DLD1 (cell line): ENCODE results near the gene RAB30.

Experiments used
- in situ Hi-C: cut with HindIII; loops from 2 replicates; pipeline ENCODE4 v1.10.0; 2017; ENCODE audit warnings: low sequenced_read_pairs

Gene RAB30

GRCh38 chr11:83041126-83041525 is 30.6 kb downstream of the RAB30 start:
- in situ Hi-C loops, result no loop called here

DNA sequence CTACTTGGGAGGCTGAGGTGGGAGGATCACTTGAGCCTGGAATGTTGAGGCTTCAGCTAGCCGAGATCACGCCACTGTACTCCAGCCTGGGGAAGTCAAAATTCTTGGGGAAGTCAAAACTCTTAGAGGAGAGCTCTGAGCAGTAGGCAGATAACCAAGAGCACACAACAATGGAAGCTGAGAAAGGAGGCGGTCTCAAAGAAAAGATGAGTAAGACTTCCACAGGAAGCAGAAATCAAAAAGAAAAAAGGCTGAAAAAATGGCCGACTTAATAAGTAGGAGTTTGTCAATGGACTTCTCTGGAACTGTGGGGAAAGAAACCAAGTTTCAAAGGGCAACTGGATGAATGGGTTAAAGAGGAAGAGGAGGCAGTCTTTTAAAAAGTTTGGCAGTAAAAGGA is 32.1 kb downstream of the RAB30 start:
- in situ Hi-C loops, result no loop called here

- in situ Hi-C loops, result no loop called here
Measured at GRCh38 chr11:83037877-83038276, 33.8 kb downstream of the RAB30 start.

DNA sequence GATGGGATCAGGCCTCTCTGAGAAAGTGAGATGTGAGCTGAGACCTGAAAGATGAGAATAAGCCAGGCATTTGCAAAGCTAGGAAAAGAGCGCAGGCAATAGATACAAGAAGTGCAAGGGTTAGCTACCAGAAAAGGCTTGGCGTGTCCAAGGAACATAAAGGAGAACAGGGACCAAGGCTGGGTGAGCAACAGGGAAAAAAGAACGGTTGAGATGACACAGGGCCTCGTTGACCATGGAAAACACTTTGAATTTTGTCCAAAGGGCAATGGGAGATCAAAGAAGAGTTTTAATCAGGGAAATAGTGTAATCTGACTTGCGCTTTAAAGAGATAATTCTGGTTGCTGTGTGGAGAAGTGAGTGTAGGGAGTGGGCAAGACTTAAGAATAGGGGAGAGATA is 35.0 kb downstream of the RAB30 start:
- in situ Hi-C loops, result no loop called here

DNA sequence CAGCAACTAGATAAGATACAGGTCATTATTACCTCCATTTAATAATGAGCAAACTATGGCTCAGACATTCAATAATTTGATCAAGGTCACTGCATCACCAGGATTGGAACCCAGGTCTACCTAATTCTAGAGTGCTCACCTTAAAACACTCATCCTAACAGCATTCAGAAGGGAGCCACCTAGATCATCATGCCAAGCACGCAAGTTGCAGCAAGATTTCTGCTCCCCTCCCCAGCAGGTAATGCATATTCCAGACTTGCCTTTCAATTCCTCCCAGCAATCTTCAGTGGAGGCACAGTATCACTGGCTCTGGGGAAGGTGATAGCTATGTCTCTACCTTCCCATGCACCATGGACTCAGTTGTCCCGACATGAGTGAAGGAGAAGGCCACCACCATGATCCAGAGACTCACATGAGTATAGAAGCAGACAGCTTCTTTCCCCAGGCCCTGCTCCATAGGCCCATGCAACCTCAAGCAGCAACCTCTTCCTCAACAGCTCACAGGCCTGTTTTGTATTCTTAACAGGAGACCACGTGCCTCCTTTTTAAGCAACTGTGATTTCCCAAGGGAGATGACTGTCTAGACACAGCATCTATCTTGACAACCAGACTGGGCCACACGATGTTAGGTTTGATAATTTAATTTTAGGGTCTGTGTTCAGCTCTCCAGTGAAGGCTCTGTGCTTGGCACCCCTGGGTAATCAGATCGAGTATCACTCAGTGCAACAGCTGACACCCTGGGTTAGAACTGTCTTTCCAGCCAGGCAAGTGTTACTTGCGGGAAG is 36.4 kb downstream of the RAB30 start:
- in situ Hi-C loops, result no loop called here

- in situ Hi-C loops, result no loop called here
Measured at GRCh38 chr11:83034673-83035014, 37.1 kb downstream of the RAB30 start.

DNA sequence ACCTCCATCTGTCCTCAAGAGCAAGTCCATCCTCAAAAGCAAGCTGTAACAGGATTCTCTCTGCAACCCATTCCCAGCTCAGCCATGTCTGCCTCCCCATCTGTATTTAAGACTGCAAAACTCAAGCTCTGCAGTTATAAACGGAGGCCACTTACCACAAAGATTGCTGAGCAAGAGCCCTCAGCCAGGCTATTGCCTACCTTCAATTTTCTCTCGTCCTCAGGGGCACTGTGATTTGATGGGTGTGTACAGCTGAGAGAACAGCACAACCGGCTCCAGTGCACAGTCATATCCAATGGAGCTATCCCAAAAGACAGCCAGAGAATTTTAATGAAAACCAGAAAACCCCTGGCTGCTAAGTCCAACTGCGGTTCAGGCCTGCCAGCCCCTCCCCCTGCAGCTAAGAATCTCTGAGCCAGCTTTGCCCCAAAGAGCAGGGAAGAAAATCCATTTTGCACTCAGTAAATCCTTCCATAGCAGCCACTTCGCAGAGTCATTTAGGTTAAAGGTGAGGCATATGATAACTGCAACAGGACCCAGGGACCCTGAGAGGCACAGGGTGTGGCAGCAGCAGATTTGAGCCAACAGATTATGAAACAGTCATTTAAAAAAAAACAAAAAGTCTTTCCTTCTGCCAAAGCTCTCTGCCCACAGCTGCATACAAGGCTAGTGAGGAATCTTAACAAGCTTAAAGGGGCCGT is 37.6 kb downstream of the RAB30 start:
- in situ Hi-C loops, result no loop called here

GRCh38 chr11:83033371-83033770 is 38.3 kb downstream of the RAB30 start:
- in situ Hi-C loops, result no loop called here

GRCh38 chr11:83031127-83031526 is 40.6 kb downstream of the RAB30 start:
- in situ Hi-C loops, result no loop called here

DNA sequence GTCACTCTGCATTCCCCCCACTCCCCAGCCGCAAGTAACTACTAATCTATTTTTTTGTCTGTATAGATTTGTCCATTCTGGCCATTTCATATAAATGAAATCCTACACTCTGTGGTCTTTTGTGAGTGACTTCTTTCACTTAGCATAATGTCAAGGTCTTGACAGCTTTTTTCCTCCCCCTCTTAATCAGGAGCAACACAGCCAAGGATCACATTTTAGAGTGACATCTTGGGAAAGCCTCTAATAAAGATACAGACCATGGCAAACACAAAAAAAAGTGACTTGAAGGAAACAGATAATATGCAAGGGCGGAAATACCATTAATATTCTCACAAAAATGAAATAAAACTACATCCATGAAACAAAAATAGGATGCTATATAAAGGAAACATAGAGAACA is 43.9 kb downstream of the RAB30 start:
- in situ Hi-C loops, result no loop called here

DNA sequence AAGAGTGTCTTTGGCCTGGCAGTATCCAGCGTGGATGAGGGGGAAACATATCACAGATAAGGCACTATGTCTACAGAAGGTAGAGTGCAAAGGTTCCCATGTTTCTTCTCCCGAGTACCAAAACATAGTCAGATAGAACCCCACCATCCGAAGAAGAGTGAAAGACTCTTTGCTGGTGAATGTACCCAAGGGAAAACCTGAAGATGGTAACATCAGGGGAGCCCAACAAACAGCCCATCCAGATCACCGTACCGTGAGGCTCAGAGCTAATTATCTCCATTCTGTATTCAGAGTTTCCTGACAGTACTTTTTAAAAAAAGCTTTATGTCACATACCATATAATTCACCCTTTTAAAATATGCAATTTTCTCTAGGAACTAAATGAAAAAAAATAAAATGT is 44.4 kb downstream of the RAB30 start:
- in situ Hi-C loops, result no loop called here

GRCh38 chr11:83026229-83026628 is 45.5 kb downstream of the RAB30 start:
- in situ Hi-C loops, result no loop called here

- in situ Hi-C loops, result no loop called here
Measured at GRCh38 chr11:83025267-83025704, 46.4 kb downstream of the RAB30 start.

DNA sequence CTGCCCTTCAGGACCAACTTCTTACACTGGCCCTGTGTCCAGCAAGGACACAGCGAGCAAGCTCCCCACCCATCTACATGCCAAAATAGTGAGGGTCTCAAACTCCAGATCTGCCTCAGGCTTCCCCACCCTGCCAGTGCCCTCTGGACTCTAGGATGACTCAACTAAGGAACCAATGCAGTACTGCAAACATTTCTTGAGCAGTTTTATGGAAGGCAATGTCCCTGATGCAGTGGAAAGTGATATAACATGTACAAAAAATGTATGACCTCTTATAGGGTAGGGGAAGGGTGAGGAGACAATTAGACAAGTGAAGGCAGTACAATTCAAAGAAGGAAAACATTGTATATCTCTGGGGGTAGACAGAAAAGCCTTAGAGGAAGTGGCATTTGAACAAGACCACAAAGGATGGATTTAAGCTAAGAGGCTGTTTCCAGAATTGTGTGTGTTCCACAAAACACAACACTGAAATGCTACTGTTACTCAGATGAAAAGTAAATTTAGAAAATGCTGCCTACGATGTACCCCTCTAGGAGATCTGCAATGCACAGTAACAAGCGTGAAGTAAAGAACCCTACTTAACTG is 47.3 kb downstream of the RAB30 start:
- in situ Hi-C loops, result no loop called here

DNA sequence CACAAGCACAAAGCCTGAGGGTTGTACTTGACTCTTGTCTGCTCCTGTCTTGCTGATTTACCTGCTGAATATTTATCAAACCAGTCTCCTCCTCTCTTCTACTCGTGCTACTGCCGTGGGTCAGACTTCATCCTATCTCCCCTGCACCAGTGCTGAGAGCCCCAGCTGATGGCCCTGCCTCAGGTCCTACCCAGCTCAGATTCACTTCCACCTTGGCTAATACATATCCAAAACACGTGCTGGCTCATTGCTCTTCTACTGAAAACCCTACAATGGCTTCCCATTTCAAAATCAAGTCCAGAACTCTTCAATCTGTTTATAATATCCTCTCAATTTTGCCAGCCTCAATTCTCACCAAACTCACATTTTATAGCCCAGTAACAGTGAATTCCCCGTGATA is 48.3 kb downstream of the RAB30 start:
- in situ Hi-C loops, result no loop called here

- in situ Hi-C loops, result no loop called here
Measured at GRCh38 chr11:83021780-83022125, 49.9 kb downstream of the RAB30 start.

GRCh38 chr11:83020942-83021779 is 50.5 kb downstream of the RAB30 start:
- in situ Hi-C loops, result no loop called here

DNA sequence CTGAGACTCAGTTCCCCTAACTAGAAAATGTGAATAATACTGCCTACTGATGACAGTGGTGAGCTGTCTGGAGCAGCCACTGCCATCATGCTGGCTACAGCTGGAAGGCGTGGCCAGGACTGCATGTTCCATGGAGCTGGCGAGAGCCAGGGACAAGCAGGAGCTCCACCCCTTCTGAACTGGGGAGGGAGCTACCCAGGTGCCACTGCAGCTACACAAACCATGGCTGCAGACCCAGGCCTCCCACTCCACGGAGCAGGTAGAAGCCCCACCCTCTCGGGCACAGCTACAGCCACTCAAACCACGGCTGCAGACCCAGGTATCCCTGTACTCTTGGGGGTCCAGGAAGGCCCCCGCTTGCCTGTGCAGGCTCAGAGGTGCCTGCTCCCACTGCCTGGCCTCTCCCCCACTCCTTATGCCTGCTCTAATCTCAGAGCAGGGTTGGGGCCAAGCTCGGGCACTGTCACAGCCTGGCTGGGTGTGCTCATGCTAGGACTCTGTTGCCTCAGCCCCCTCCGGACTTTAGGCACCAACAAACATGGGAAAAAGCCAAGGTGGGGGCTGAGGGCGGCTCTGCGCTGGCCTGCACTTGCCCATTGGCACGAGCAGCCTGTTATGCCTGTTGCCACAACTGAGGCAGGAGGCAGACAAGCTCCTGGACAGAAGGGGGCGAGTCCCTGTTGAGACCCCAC is 51.7 kb downstream of the RAB30 start:
- in situ Hi-C loops, result no loop called here

GRCh38 chr11:83014951-83015350 is 56.7 kb downstream of the RAB30 start:
- in situ Hi-C loops, result no loop called here

DNA sequence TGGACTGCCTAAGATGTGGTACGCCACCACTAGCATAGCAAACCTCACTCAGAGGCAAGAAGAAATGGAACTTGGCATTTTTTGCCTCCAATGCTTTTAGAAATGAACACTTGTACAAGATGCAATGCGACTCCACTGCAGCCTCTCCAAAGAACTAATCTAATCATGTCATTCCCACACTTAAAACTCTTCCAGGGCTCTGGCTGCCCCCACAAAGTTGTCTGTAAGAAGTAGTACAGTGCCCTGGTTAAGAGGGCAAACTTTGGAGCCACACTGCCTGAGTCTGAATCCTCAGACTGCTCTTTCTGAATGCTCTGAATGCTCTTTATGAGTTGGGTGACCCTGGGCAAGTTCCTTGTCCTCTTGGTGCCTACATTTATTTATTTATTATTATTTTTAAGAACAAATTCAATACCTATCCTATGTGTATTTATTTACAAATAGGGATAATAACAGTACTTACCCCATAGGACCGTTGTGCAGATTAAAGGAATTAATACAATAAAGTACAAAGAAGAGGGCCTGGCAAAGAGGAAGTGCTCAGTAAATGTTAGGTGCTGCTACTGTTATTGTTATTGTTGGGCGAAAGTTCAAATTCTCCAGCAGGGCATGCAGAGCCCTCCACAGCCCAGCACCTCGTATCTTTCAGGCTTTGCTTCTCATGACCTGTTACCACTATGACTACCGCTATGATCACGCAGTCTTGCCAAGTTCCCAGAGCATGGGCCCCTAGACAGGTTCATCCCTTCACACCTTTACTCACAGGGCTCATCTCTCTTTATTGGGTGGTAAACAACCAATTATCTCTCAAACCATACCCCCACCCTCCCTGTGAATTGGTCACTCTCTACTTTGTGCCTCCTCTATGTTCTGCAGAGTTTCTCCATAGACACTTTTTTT is 59.3 kb downstream of the RAB30 start:
- in situ Hi-C loops, result no loop called here
